ENCODE measurements around the gene PAK6.

The PAK6 gene

GRCh38 chr15:40241269-40242212 is 2.7 kb downstream of the PAK6 start:
- no peak for DNase-seq

GRCh38 chr15:40242213-40242599 is 3.3 kb downstream of the PAK6 start:
- DNase-seq: no peak

- DNase-seq: no peak
These were observed 3.7 kb downstream of the PAK6 start for GRCh38 chr15:40242601-40243000.

GRCh38 chr15:40243126-40243810 is 4.4 kb downstream of the PAK6 start:
- DNase-seq: no peak

DNA sequence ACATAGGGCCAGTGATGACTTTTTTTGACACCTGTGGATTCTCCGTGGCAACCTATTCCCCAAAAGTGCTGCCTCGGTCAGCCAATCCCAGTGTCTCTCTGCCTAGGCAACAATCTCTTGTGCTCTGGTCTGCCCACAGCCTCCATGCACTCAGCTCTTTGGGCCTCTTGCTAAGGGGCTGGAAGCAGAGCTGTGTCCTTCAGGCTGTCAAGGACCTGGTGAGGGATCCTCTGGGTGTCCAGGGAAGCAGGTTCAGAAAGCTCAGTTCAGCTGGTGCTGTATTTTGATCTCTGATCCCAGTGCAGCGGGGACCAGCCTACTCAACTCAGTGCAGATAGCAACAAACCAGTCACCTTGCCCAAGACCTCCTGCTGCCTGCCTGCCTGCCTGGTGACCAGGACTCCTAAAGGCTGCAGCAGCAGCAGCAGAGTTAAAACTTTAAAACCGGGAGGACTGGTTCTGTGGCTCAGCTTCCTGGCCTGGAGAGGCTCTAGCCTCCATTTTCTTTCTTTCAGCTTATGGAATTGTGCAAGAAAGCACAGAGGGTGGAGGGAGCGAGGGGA is 6.2 kb downstream of the PAK6 start:
- DNase-seq: no peak

DNA sequence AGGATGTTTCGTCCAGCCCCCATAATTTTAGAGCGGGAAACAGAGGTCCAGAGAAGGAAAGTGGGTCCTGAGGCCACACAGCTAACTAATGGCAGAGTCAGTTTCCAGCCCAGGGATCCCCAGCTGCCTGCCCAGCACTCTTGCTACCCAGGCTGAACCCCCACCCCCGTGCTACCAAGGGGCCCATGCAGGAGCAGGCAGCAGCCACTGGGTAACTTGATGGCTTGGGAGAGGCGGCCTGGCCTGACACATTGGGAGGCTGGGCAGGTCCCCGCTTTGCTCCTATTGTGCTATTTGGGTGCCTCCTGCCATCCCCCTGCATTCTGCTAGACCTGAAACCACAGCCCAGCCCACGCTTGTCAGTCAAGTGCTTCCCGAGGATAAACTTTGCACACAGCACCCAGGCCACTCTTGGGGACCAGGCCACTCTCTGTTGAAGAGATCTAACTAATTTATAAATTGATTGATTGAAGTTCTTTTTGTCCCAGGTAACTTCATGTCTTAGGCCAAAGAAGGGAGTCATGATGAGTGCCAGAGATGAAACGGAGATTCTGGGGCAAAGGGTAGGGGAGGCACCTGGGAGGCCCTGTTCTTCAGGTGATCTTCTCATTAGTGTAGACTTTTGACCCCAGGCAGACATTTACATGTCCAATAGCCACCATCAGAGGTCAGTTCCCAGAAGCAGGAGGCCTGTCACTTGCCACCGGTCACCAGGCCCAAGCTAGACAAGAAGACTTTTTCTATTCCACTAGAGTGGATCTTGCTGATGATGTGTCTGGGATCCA is 7.0 kb downstream of the PAK6 start:
- no peak for DNase-seq

DNA sequence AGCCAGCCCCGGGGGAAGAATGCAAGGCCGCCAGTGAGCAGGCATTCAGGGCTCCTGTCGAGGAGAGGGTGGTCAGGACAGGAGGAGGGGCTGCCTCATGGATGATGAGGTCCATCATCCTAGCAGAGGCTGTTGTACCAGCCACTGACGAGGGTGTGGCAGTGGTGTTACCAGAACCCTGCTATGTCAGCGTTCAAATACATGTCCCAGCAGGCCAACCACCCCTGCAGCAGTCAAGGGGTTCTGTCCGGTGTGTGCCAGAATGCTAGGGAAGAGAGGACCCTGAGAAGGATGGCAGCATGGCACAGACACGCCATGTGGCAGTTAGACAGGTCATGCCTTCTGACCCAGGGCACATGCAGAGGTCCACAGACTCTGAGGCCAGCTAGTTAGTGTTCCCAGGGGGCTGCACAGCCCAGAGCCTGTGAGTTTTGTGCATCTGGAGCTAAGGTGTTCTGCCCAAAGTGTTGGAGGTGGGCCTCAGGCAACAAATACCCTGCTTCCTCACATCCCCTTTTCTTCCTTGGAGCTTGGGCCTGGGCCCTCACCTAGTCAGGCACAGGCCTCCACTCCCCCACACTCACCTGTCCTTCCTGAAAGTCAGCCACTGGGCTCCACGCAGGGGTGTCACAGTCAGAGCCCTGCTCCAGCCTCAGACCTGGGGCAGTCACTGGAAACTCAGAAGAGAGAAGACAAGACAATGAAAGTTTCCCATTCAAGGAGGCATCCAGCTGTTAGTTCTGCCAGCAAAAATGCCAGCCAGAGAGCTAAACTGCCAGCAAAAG is 7.8 kb downstream of the PAK6 start:
- DNase-seq: no peak

DNA sequence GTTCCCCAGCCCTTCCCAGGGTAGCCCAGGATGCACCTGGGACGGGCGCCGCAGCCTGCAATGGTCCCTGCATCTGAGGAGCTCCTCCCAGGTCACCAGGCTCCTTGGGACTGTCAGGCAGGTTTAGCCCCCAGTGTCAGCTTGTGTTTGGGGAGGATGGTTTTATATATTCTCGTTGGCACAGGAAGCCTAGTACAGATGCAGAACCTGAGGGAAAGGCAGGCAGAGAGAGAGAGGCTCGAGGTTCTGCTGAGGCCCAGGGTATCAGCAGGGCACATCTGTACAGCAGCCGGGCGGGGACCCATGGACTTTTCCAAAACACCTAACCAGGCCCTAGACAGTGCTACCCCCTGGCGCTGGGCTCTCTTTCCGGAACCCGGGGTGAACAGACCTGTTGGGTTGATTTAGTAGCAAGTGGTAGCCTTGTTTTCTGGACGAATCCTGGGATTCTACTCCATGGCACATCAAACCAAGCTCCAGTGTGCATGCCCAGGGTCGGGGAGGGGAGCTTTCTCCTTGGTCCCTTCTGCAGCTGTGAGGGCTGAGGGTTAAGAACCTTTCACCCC is 8.6 kb downstream of the PAK6 start:
- no peak for DNase-seq

DNA sequence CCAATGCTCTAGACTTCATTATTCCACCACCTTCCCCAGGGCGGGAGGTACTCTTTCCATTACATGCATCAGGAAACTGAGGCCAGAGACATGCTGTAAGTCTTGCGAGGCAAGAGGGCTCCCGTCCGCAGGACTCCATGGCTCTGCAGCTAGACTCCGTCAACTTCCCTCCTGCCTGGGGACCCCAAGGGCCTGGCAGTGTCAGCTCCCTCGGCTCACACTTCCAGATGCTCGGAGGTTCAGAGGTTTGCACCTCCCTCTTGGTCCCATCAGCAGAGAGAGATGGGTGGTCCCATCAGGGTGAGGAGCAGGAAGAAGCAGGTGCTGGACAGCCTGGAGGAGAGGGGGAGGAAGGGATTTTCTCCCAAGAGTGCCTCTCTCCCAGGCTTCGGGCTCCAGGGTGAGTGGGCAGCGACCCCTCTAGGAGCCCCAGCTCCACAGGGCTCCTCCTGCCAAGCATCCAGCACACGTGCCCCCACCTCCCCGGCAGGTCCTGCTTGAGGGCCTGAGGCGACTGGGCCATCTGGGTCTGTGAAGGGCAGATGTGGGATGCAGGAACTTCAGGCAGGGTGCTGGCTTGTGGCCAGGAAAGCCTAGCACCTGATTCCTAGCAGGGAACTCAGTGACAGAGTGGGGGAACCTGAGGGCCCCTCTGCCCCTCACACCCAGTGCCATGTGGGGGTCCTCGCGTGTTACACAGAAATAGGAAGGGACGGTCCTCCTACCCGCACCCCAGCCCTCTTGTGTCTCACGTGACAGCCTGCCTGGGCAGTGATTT is 9.3 kb downstream of the PAK6 start:
- no peak for DNase-seq

- DNase-seq: no peak
These were observed 10.8 kb downstream of the PAK6 start for GRCh38 chr15:40249477-40250303.

DNA sequence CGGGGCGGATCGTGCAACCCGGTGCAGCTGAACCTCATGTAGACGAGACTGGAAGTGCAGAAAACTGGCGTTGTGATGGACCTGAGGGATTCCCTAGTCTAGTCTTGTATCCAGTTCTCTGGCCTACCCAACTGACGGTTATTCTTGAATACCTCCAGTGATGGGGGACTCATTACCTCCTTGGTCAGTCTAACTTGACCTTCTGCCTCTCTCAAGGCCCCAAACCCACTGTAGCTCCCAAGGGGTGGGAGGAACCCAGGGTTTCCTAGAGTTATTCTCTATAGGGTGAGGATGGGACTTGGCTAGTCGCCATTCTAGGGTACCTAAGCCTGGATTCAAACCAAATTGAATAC is 11.4 kb downstream of the PAK6 start:
- no peak for DNase-seq

DNA sequence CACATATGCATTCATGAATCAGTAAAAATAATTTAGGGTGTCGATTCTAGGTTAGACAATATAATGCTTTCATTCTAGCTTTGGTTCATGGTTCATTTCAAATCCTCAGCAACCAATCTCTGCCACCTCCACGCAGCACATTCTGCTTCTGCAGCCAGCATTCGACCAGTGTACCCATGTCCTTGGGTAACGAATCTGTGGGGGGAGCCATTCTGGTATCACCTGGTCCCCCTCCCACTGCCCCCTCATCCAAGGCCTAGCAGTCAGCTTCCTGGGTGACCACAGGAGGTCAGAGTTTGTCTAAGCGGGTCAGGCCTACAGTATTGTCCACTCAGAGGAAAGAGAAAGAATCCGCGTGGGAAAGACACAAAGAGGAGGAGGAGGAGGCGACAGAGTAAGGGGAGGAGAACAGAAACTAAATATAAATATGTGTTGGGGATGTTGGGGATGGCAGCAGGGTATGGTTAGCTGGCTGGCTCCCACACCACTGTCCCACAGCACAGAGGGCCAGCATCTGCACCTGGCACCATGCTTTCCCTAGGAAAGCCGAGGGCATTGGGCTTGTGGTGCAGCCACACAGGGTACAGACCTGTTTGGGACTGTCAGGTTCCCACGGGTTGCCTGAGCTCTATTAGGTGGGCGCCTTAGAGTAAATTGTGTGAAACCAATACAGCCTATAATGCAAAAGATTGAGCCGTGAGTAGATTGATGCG is 12.1 kb downstream of the PAK6 start:
- no peak for DNase-seq

DNA sequence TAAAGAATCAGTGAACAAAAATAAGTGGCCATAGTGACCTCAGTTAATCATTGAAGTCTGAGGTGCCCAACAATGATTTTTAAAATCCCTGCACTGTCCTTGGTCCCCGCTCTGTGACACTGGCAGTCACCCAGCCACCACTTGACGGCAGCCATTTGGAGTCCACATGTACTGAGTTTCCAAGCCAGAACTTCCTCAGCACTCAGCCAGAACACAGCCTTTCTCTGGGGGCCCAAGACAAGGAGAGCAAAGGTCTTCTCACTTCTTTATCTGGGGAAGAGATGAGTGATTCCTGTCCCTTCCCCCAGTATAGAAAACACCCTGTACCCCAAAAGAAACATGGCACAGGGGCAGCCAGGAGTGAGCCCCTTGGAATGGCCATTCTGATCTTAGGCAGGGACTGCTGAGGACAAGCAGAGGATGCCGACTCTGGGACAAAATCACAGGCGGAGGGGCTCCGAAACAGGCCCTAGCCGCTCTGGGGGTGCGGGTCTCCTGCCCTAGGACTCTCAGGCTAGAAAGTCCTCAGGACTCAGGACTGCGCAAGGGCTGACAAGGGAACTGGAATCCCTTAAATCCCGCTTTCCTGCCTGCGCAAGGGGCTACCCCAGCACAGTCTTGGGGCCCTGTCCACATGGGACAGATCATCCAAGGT is 12.8 kb downstream of the PAK6 start:
- DNase-seq: no peak

GRCh38 chr15:40252141-40252437 is 13.2 kb downstream of the PAK6 start:
- DNase-seq: no peak

- no peak for DNase-seq
These were observed 13.7 kb downstream of the PAK6 start for GRCh38 chr15:40252438-40253166.

- DNase-seq: no peak
These were observed 14.4 kb downstream of the PAK6 start for GRCh38 chr15:40253167-40253790.

GRCh38 chr15:40254452-40254851 is 15.6 kb downstream of the PAK6 start:
- no peak for DNase-seq

DNA sequence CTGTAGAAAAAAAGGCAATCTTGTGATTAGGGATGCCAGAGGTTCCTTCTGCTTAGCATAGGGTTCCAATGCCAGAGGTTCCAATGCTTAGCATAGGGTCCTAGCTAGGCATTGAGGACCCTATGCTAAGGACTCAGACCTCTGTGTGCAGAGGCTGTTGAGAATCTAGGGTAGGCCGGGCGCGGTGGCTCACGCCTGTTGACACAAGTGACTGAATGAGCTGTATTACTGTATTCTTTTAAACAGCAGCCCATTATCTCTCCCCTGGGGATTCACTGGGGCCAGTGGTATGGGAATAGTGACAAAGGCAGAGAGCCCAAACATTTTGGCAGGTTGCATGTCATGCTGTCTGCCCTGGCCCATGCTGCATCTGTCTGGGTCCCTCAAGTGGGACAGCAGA is 16.2 kb downstream of the PAK6 start:
- no peak for DNase-seq
